ENCODE results near the gene LAMTOR4.
"Not testable (repeated sequence)": the region's sequence is repeated elsewhere in the genome, so short reads cannot be mapped to it uniquely, and the experiment has no call there.

- not testable (repeated sequence) for TF ChIP-seq MYNN (CRISPR knock-in tag; IDR thresholded peaks at IDR 0.05; ENCODE audit: low read depth); ZNF281 (CRISPR knock-in tag; IDR thresholded peaks at IDR 0.05; ENCODE audit: borderline replicate concordance); ZNF143 (CRISPR knock-in tag; IDR thresholded peaks at IDR 0.05); NR0B2 (CRISPR knock-in tag; IDR thresholded peaks at IDR 0.05); THRA (CRISPR knock-in tag; IDR thresholded peaks at IDR 0.05; ENCODE audit: borderline replicate concordance); CTCF (CRISPR knock-in tag; IDR thresholded peaks at IDR 0.05); BRCA1 (CRISPR knock-in tag; IDR thresholded peaks at IDR 0.05); ZBTB33 (CRISPR knock-in tag; IDR thresholded peaks at IDR 0.05); ZNF660 (CRISPR knock-in tag; IDR thresholded peaks at IDR 0.05; ENCODE audit: borderline replicate concordance, low read depth); ATF7 (IDR thresholded peaks at IDR 0.05); ATF7 (CRISPR knock-in tag; IDR thresholded peaks at IDR 0.05)
- TF ChIP-seq, protein P1, sequence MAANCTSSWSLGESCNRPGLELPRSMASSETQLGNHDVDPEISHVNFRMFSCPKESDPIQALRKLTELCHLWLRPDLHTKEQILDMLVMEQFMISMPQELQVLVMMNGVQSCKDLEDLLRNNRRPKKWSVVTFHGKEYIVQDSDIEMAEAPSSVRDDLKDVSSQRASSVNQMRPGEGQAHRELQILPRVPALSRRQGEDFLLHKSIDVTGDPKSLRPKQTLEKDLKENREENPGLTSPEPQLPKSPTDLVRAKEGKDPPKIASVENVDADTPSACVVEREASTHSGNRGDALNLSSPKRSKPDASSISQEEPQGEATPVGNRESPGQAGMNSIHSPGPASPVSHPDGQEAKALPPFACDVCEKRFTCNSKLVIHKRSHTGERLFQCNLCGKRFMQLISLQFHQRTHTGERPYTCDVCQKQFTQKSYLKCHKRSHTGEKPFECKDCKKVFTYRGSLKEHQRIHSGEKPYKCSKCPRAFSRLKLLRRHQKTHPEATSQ (CRISPR knock-in tag; IDR thresholded peaks at IDR 0.05; ENCODE audit: borderline replicate concordance): not testable (repeated sequence)
These were observed 33.9 kb downstream of the LAMTOR4 start for GRCh38 chr7:100182616-100183015.
